IMR-90 (cell line): Measurements from ENCODE around the gene SSR3. TPM values are rescaled to one million over a fixed set of nuclear protein-coding genes. Genes with fewer than 3 reads are reported as not detected.

Source experiments
- ATAC-seq: fragments of 200-7000 bp; cut with Tn5 transposase; 2 replicates; pipeline ENCODE4 v1.9.1; 2020; ENCODE audit warnings: low read depth, mild to moderate bottlenecking, moderate library complexity
- BruUV-seq: library from RNA; stranded (reverse); fragments of 400-500 nt; replicated peaks from 2 replicates; lab custom pipeline; 2021; lab: Mats Ljungman, UMichigan
- CTCF ChIA-PET: fragments of 300-600 bp; formaldehyde crosslinking; extraction: SDS; loops from one replicate; lab custom pipeline; 2021; ENCODE audit warnings: antibody characterized with exemption; lab: Yijun Ruan, JAX
- POLR2A ChIA-PET: fragments of 300-600 bp; sonication (Branson Sonifier 250); formaldehyde crosslinking; loops from one replicate; lab custom pipeline; 2022; ENCODE audit warnings: antibody characterized with exemption; ENCODE audit not compliant: unreplicated experiment; lab: Charles Lee
- DNase-seq: peaks from one replicate; pipeline ENCODE4 v3.0.0; 2013
- H2AFZ ChIP-seq: replicated peaks from 2 replicates; pipeline ENCODE3; 2013; ENCODE audit warnings: low read length, mild to moderate bottlenecking; ENCODE audit not compliant: poor library complexity
- H2AK5ac ChIP-seq: 2 replicates; pipeline ENCODE4 v1.6.1; 2013; ENCODE audit warnings: low read depth, low read length, inconsistent platforms
- H2AK9ac ChIP-seq: replicated peaks from 2 replicates; pipeline ENCODE3; 2013; ENCODE audit warnings: mild to moderate bottlenecking, low read depth, low read length, moderate library complexity; ENCODE audit not compliant: poor library complexity
- H2BK120ac ChIP-seq: 2 replicates; pipeline ENCODE4 v1.6.1; 2013; ENCODE audit warnings: low read depth, low read length, inconsistent platforms
- H2BK15ac ChIP-seq: 3 replicates; pipeline ENCODE4 v1.6.1; 2013; ENCODE audit warnings: low read depth, low read length, inconsistent platforms
- H2BK20ac ChIP-seq: 2 replicates; pipeline ENCODE4 v1.6.1; 2013; ENCODE audit warnings: low read depth, mild to moderate bottlenecking, inconsistent platforms, low read length, moderate library complexity
- H2BK5ac ChIP-seq: 2 replicates; pipeline ENCODE4 v1.6.1; 2013; ENCODE audit warnings: mild to moderate bottlenecking, low read depth, low read length, inconsistent platforms; ENCODE audit not compliant: poor library complexity, severe bottlenecking
- H3K14ac ChIP-seq: replicated peaks from 2 replicates; pipeline ENCODE4 v1.6.1; 2013; ENCODE audit warnings: low read depth, low read length, inconsistent platforms
- H3K18ac ChIP-seq: 2 replicates; pipeline ENCODE4 v1.6.1; 2013; ENCODE audit warnings: low read depth, low read length, control low read depth
- H3K23ac ChIP-seq: 2 replicates; pipeline ENCODE4 v1.6.1; 2013; ENCODE audit warnings: low read depth, low read length, inconsistent platforms
- H3K27ac ChIP-seq: 2 replicates; pipeline ENCODE4 v1.5.1; 2013; ENCODE audit warnings: mild to moderate bottlenecking, control low read depth, low read length; ENCODE audit not compliant: insufficient read depth
- H3K27me3 ChIP-seq: 2 replicates; pipeline ENCODE4 v1.6.1; 2013; ENCODE audit warnings: low read length; ENCODE audit not compliant: control insufficient read depth, insufficient read depth
- H3K36me3 ChIP-seq: 2 replicates; pipeline ENCODE4 v1.6.1; 2013; ENCODE audit warnings: low read length, mixed read lengths; ENCODE audit not compliant: control insufficient read depth, insufficient read depth
- H3K4ac ChIP-seq: 2 replicates; pipeline ENCODE4 v1.6.1; 2013; ENCODE audit warnings: low read depth, low read length, inconsistent platforms
- H3K4me1 ChIP-seq: 2 replicates; pipeline ENCODE4 v1.6.1; 2013; ENCODE audit warnings: low read length, mixed read lengths; ENCODE audit not compliant: control insufficient read depth, insufficient read depth
- H3K4me2 ChIP-seq: 2 replicates; pipeline ENCODE4 v1.6.1; 2013; ENCODE audit warnings: low read depth, mild to moderate bottlenecking, control low read depth, low read length, moderate library complexity
- H3K4me3 ChIP-seq: 2 replicates; pipeline ENCODE4 v1.5.1; 2013; ENCODE audit warnings: low read depth, mild to moderate bottlenecking, control low read depth, low read length, moderate library complexity; ENCODE audit not compliant: insufficient read depth
- H3K56ac ChIP-seq: 2 replicates; pipeline ENCODE4 v1.6.1; 2013; ENCODE audit warnings: low read length, inconsistent platforms; ENCODE audit not compliant: insufficient read depth; ENCODE audit errors: extremely low read depth
- H3K79me1 ChIP-seq, 2 experiments: 2 replicates each; pipeline ENCODE4 v1.6.1; 2013; ENCODE audit warnings: low read length in 2 of 2, inconsistent platforms in 1 of 2, low read depth in 1 of 2
- H3K9ac ChIP-seq: 2 replicates; pipeline ENCODE4 v1.6.1; 2013; ENCODE audit warnings: low read depth, low read length, control low read depth
- H3K9me1 ChIP-seq: 2 replicates; pipeline ENCODE4 v1.6.1; 2013; ENCODE audit warnings: low read length, inconsistent platforms; ENCODE audit not compliant: insufficient read depth
- H3K9me3 ChIP-seq: 2 replicates; pipeline ENCODE4 v1.6.1; 2013; ENCODE audit warnings: low read length; ENCODE audit not compliant: control insufficient read depth, insufficient read depth
- H4K20me1 ChIP-seq: 2 replicates; pipeline ENCODE4 v1.6.1; 2013; ENCODE audit warnings: low read length, inconsistent platforms; ENCODE audit not compliant: insufficient read depth
- H4K5ac ChIP-seq: 2 replicates; pipeline ENCODE4 v1.6.1; 2013; ENCODE audit warnings: mild to moderate bottlenecking, low read depth, low read length, control low read depth
- H4K8ac ChIP-seq, 2 experiments: 2 replicates each; pipeline ENCODE4 v1.6.1; 2013; ENCODE audit warnings: low read depth in 2 of 2, low read length in 2 of 2, control low read depth in 1 of 2, inconsistent platforms in 1 of 2
- H4K91ac ChIP-seq: 2 replicates; pipeline ENCODE4 v1.6.1; 2013; ENCODE audit warnings: low read depth, low read length, inconsistent platforms; ENCODE audit not compliant: insufficient read depth
- CHD1 ChIP-seq: IDR thresholded peaks from 2 replicates; pipeline ENCODE4 v1.6.1; 2012; ENCODE audit warnings: low read depth, low read length, improper control_type of control experiment
- FOS ChIP-seq: fragments of 150-350 bp; IDR thresholded peaks from 2 replicates; pipeline ENCODE4 v1.6.1; 2016; ENCODE audit warnings: low read depth, low read length
- MXI1 ChIP-seq: IDR thresholded peaks from 2 replicates; pipeline ENCODE4 v1.6.1; 2012; ENCODE audit warnings: low read depth, mild to moderate bottlenecking, low read length, moderate library complexity, borderline replicate concordance
- NFE2L2 ChIP-seq: fragments of 150-350 bp; IDR thresholded peaks from 2 replicates; pipeline ENCODE4 v1.6.1; 2016; ENCODE audit warnings: low read depth, mild to moderate bottlenecking, low read length
- SMC3 ChIP-seq: fragments of 150-350 bp; IDR thresholded peaks from 2 replicates; pipeline ENCODE4 v1.6.1; 2016; ENCODE audit warnings: low read depth, mild to moderate bottlenecking, antibody characterized with exemption, low read length, moderate library complexity
- WGBS, 2 experiments: methylation state at CpG; one replicate each; pipeline versions ENCODE4 v1.1.5 to v1.1.7; 2013; ENCODE audit warnings: missing lambda C conversion rate in 2 of 2; ENCODE audit not compliant: insufficient read length in 1 of 2; ENCODE audit errors: extremely low coverage in 2 of 2; 5-methylcytosine and 5-hydroxymethylcytosine counted together
- dilution Hi-C: fragments of 300-500 bp; cut with HindIII; formaldehyde crosslinking; loops from one replicate; pipeline ENCODE4 v1.14.3; 2018; ENCODE audit warnings: low sequenced_read_pairs; ENCODE audit not compliant: unreplicated experiment
- in situ Hi-C: fragments of 300-500 bp; cut with MboI; formaldehyde crosslinking; loops from 3 replicates; pipeline ENCODE4 v1.14.3; 2019; ENCODE audit warnings: low sequenced_read_pairs, inconsistent platforms, mixed read lengths
- intact Hi-C: fragments of 100-400 bp; cut with micrococcal nuclease; formaldehyde crosslinking; loops from 2 replicates; pipeline ENCODE4 v1.10.0; 2022
- polyA plus RNA-seq, 3 experiments: library from polyadenylated mRNA; depleted of rRNA; stranded (reverse); fragments of >200 nt; gene quantifications; 2 replicates each; pipeline ENCODE4 v1.2.3, GENCODE V29; 2012; ENCODE audit warnings: low replicate concordance in 1 of 3
- total RNA-seq: library from RNA; depleted of rRNA; stranded (reverse); fragments of >200 nt; gene quantifications from 2 replicates; pipeline ENCODE4 v1.2.3, GENCODE V29; 2012

The SSR3 gene
- total and polyA plus RNA-seq, 2 of the 4 experiments (the other 2 are of a cell fraction) = 246 to 608 TPM

DNA sequence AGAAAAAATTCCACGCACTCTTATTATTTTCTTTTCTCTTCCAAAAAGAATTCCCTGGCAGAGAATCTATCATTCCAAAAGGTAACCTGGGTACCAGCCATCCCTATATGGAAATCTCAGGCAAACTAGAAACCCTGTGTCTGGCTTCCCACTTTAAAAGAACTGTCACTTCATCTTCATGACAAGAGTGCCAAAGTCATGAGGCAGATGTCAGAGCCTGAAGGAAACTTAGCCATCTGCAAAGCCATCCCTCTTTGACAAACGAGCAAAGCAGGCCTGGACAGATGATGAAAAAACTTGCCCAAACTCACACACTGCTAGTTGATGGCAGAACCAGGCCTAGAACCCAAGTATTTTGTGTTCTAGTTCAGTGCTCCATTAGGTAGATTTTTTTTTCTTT, 15.9 kb downstream of the SSR3 start:
- no peak overlapping the region for H2BK15ac ChIP-seq
- CTCF ChIA-PET = no interaction called here
- no peaks in the 10 kb centered on the region for H3K9me3 ChIP-seq
- no peaks in the 10 kb centered on the region for H3K27me3 ChIP-seq
- no peak overlapping the region for H3K27ac ChIP-seq
- no peak overlapping the region for H3K56ac ChIP-seq
- no peak overlapping the region for H2AK5ac ChIP-seq
- no peak overlapping the region for H3K14ac ChIP-seq
- in situ Hi-C loops = loop anchor here (25.0 kb wide), 1 partner anchor 298 kb away; the partner anchor contains the start of gene LEKR1
- H2BK5ac ChIP-seq = no peak overlapping the region
- dilution Hi-C loops = no loop called here
- WGBS, 2 experiments = no CpG with 5 or more reads among the region's 2 CpGs
- no peak overlapping the region for H3K23ac ChIP-seq
- peak overlapping the region in 1 of 2 experiments; percentile 21; a peak in 1 of 4 replicates for H4K8ac ChIP-seq
- no peak overlapping the region for H3K4ac ChIP-seq
- no peak for ATAC-seq
- H4K5ac ChIP-seq = no peak overlapping the region
- H3K4me3 ChIP-seq = no peak overlapping the region
- H2BK120ac ChIP-seq = no peak overlapping the region
- no peak overlapping the region for H3K9ac ChIP-seq
- H3K18ac ChIP-seq = no peak overlapping the region
- peaks cover 27% of the 10 kb centered on the region; the same call in 1 of the 2 replicates for H4K20me1 ChIP-seq
- H4K91ac ChIP-seq = no peak overlapping the region
- H3K4me2 ChIP-seq = no peak overlapping the region
- peaks cover 17% of the 10 kb centered on the region for H3K36me3 ChIP-seq
- no peak overlapping the region for H2AK9ac ChIP-seq
- H2BK20ac ChIP-seq = no peak overlapping the region
- peaks cover 10% of the 10 kb centered on the region for H3K9me1 ChIP-seq
- no TSS peak for BruUV-seq
- intact Hi-C loops = loop anchor here (5.0 kb wide), 2 partner anchors 278 to 548 kb away; no protein-coding TSS in a partner anchor
- H3K4me1 ChIP-seq = peaks cover 10% of the 10 kb centered on the region
- H2AFZ ChIP-seq = no peak overlapping the region
- DNase-seq = no peak
- peaks cover 19 to 35% of the 10 kb centered on the region in 2 experiments for H3K79me1 ChIP-seq
- POLR2A ChIA-PET = no interaction called here
- no peak for TF ChIP-seq MXI1
- TF ChIP-seq FOS = no peak
- no peak for TF ChIP-seq CHD1
- no peak for TF ChIP-seq SMC3
- no peak for TF ChIP-seq NFE2L2
